ENCODE measurements around the gene ADGRF1.
"Not testable (repeated sequence)": the region's sequence is repeated elsewhere in the genome, so short reads cannot be mapped to it uniquely, and the experiment has no call there.

The ADGRF1 gene

GRCh38 chr6:47061309-47062300, 19.5 kb upstream of the ADGRF1 start:
- no peak for DNase-seq (ENCODE audit: low spot score)

- DNase-seq (ENCODE audit: low spot score): no peak
Observed at GRCh38 chr6:47059216-47059885, 17.2 kb upstream of the ADGRF1 start.

GRCh38 chr6:47057830-47058540, 15.9 kb upstream of the ADGRF1 start:
- no peak for DNase-seq (ENCODE audit: low spot score)

GRCh38 chr6:47056832-47057231, 14.7 kb upstream of the ADGRF1 start:
- no peak for DNase-seq (ENCODE audit: low spot score)

- DNase-seq (ENCODE audit: low spot score): not testable (repeated sequence)
Observed at GRCh38 chr6:47054302-47054701, 12.2 kb upstream of the ADGRF1 start.

- DNase-seq (ENCODE audit: low spot score): no peak
Observed at GRCh38 chr6:47048638-47049037, 6.5 kb upstream of the ADGRF1 start.

- peak; percentile 63 for DNase-seq (ENCODE audit: low spot score)
Observed at GRCh38 chr6:47047479-47048407, 5.6 kb upstream of the ADGRF1 start.

GRCh38 chr6:47047097-47047478, 5.0 kb upstream of the ADGRF1 start:
- no peak for DNase-seq (ENCODE audit: low spot score)

GRCh38 chr6:47044397-47044796, 2.3 kb upstream of the ADGRF1 start:
- no peak for DNase-seq (ENCODE audit: low spot score)

GRCh38 chr6:47043286-47043685, 1.2 kb upstream of the ADGRF1 start:
- DNase-seq (ENCODE audit: low spot score): no peak

- no peak for DNase-seq (ENCODE audit: low spot score)
Observed at GRCh38 chr6:47041741-47042140, 391 bp downstream of the ADGRF1 start.

GRCh38 chr6:47034926-47035325, 7.2 kb downstream of the ADGRF1 start:
- no peak for DNase-seq (ENCODE audit: low spot score)

GRCh38 chr6:47034421-47034820, 7.7 kb downstream of the ADGRF1 start:
- no peak for DNase-seq (ENCODE audit: low spot score)

- no peak for DNase-seq (ENCODE audit: low spot score)
Observed at GRCh38 chr6:47032974-47033765, 9.0 kb downstream of the ADGRF1 start.

GRCh38 chr6:47031656-47032055, 10.5 kb downstream of the ADGRF1 start:
- DNase-seq (ENCODE audit: low spot score): no peak

GRCh38 chr6:47029865-47030561, 12.1 kb downstream of the ADGRF1 start:
- no peak for DNase-seq (ENCODE audit: low spot score)

- DNase-seq (ENCODE audit: low spot score): no peak
Observed at GRCh38 chr6:47028835-47029360, 13.2 kb downstream of the ADGRF1 start.

- DNase-seq (ENCODE audit: low spot score): no peak
Observed at GRCh38 chr6:47027315-47027714, 14.8 kb downstream of the ADGRF1 start.

- DNase-seq (ENCODE audit: low spot score): no peak
Observed at GRCh38 chr6:47026679-47027078, 15.5 kb downstream of the ADGRF1 start.

GRCh38 chr6:47023573-47023972, 18.6 kb downstream of the ADGRF1 start:
- no peak for DNase-seq (ENCODE audit: low spot score)
